Transverse colon (tissue), 4 donors: ENCODE results near the gene TRPM1.

ENCODE experiments used
- POLR2AphosphoS5 ChIP-seq, 3 donors: sonication (generic); formaldehyde crosslinking; IDR thresholded peaks; one replicate each; pipeline ENCODE4 v1.6.1; 2016; ENCODE audit warnings: antibody characterized with exemption in 3 of 3
- TF ChIP-seq, protein P1 (sequence below), 5 experiments: fragments of 200-600 bp in 3 of 5; fragments of 450-650 bp in 2 of 5; sonication (generic) in 3 of 5; IDR thresholded peaks; 1 replicate in 2 of 5; 2 replicates in 3 of 5; pipeline ENCODE4 v1.5.1; 2016 to 2017; ENCODE audit warnings: antibody characterized with exemption in 5 of 5, inconsistent platforms in 3 of 5, mild to moderate bottlenecking in 2 of 5, moderate library complexity in 1 of 5

DNA sequence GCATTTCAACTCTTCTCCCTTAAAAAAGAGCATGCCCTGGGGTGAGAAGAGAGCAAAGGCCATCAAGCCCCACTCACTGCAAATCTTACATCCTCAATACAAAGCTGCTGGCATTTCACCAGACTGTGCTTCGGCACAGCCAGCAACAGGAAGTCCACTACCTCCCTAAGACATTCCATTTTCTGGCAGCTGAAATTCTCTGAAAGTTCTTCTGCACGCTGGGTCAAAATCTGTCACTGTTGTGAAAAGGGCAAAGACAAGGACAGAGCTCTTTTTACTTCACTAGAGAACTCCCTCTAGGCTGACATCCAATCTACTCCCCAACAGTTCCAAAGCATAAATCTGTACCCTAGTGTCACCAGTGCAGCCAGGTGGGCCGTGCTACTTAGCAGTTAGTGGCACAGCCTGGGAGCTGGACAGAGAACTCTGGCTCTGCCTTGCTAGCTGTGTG lies 116.4 kb downstream of the TRPM1 start:
- TF ChIP-seq POLR2AphosphoS5 (IDR thresholded peaks at IDR 0.05): no peak
- TF ChIP-seq, protein P1, sequence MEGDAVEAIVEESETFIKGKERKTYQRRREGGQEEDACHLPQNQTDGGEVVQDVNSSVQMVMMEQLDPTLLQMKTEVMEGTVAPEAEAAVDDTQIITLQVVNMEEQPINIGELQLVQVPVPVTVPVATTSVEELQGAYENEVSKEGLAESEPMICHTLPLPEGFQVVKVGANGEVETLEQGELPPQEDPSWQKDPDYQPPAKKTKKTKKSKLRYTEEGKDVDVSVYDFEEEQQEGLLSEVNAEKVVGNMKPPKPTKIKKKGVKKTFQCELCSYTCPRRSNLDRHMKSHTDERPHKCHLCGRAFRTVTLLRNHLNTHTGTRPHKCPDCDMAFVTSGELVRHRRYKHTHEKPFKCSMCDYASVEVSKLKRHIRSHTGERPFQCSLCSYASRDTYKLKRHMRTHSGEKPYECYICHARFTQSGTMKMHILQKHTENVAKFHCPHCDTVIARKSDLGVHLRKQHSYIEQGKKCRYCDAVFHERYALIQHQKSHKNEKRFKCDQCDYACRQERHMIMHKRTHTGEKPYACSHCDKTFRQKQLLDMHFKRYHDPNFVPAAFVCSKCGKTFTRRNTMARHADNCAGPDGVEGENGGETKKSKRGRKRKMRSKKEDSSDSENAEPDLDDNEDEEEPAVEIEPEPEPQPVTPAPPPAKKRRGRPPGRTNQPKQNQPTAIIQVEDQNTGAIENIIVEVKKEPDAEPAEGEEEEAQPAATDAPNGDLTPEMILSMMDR (IDR thresholded peaks at IDR 0.05): no peak
